Parathyroid adenoma (tissue), 2 donors: Measurements from ENCODE around the gene IL23R.

Experiments
- H2AFZ ChIP-seq: fragments of 300-600 bp; sonication (generic); one replicate; pipeline ENCODE4 v1.7.0; 2017; ENCODE audit warnings: antibody characterized with exemption, mild to moderate bottlenecking
- H3K27ac ChIP-seq: fragments of 300-600 bp; sonication (generic); one replicate; pipeline ENCODE4 v1.7.0; 2017
- H3K27me3 ChIP-seq: fragments of 300-600 bp; sonication (generic); one replicate; pipeline ENCODE4 v1.7.0; 2017; ENCODE audit warnings: low read length; ENCODE audit not compliant: control insufficient read depth, insufficient read depth
- H3K36me3 ChIP-seq: fragments of 300-600 bp; sonication (generic); one replicate; pipeline ENCODE4 v1.7.0; 2017; ENCODE audit warnings: low read length; ENCODE audit not compliant: control insufficient read depth, insufficient read depth
- H3K4me1 ChIP-seq: fragments of 300-600 bp; sonication (generic); one replicate; pipeline ENCODE4 v1.7.0; 2017; ENCODE audit warnings: control low read depth
- H3K4me2 ChIP-seq: fragments of 300-600 bp; sonication (generic); one replicate; pipeline ENCODE4 v1.7.0; 2017; ENCODE audit warnings: low read length
- H3K4me3 ChIP-seq: fragments of 300-600 bp; sonication (generic); one replicate; pipeline ENCODE4 v1.7.0; 2017; ENCODE audit warnings: low read depth, low read length
- H3K79me2 ChIP-seq: fragments of 300-600 bp; sonication (generic); one replicate; pipeline ENCODE4 v1.7.0; 2017; ENCODE audit warnings: control low read depth
- H3K9ac ChIP-seq: fragments of 300-600 bp; sonication (generic); one replicate; pipeline ENCODE4 v1.7.0; 2017; ENCODE audit warnings: mild to moderate bottlenecking
- H3K9me3 ChIP-seq: fragments of 300-600 bp; sonication (generic); one replicate; pipeline ENCODE4 v1.7.0; 2017; ENCODE audit warnings: low read length; ENCODE audit not compliant: control insufficient read depth
- TF ChIP-seq, protein P1 (sequence below): fragments of 300-600 bp; sonication (generic); IDR thresholded peaks from one replicate; pipeline ENCODE4 v1.7.0; 2017; ENCODE audit warnings: antibody characterized with exemption, mild to moderate bottlenecking
- donor health status: primary hyperparathyroidism.

IL23R gene

DNA sequence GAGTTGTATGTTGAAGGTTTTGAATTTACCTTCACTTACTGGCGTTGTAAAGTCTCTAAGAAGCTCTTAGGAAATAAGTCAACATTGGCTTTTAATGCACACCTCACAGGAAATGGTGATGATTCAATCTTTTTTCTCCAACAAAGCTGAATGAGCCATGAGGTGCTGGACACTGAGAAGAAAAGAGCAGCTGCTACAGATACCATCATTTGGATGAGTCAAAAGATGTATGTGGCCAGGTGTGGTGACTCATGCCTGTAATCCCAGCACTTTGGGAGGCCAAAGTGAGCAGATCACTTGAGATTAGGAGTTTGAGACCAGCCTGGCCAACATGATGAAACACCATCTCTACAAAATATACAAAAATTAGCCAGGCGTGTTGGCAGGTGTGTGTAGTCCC is 3.3 kb upstream of the IL23R start:
- no peak overlapping the region for H2AFZ ChIP-seq
- H3K4me1 ChIP-seq, result no peaks in the 10 kb centered on the region
- no peak overlapping the region for H3K9ac ChIP-seq
- TF ChIP-seq, protein P1, sequence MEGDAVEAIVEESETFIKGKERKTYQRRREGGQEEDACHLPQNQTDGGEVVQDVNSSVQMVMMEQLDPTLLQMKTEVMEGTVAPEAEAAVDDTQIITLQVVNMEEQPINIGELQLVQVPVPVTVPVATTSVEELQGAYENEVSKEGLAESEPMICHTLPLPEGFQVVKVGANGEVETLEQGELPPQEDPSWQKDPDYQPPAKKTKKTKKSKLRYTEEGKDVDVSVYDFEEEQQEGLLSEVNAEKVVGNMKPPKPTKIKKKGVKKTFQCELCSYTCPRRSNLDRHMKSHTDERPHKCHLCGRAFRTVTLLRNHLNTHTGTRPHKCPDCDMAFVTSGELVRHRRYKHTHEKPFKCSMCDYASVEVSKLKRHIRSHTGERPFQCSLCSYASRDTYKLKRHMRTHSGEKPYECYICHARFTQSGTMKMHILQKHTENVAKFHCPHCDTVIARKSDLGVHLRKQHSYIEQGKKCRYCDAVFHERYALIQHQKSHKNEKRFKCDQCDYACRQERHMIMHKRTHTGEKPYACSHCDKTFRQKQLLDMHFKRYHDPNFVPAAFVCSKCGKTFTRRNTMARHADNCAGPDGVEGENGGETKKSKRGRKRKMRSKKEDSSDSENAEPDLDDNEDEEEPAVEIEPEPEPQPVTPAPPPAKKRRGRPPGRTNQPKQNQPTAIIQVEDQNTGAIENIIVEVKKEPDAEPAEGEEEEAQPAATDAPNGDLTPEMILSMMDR, result no peak
- H3K27ac ChIP-seq, result no peak overlapping the region
- no peaks in the 10 kb centered on the region for H3K36me3 ChIP-seq
- H3K4me2 ChIP-seq, result no peak overlapping the region
- no peak overlapping the region for H3K4me3 ChIP-seq
- no peaks in the 10 kb centered on the region for H3K27me3 ChIP-seq
- H3K79me2 ChIP-seq, result no peaks in the 10 kb centered on the region
- no peaks in the 10 kb centered on the region for H3K9me3 ChIP-seq

DNA sequence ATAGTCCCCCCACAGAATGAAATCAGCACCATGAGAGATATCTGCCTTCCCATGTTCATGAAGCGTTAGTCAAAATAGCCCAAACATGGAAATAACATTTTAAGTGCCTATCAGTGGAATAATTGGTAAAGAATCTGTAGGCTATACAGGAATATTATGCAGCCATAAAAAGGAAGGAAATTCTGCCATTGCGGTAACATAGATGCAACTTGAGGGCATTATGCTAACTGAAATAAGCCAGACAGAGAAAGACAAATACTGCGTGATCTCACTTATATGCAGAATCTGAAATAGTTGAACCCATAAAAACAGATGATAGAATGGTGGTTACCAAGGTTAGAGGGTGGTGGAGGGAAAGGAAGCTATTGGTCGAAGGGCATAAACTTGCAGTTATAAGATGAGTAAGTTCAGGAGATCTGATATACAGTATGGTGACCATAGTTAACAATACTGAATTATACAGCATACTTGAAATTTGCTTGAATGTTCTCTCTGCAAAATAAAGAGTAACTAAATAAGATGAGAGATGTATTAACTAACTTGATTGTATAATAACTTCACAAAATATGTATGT is 699 bp upstream of the IL23R start:
- Histone ChIP-seq H3K4me2 (no peak overlapping the region), H3K4me1 (no peaks in the 10 kb centered on the region), H3K79me2 (no peaks in the 10 kb centered on the region), H3K36me3 (no peaks in the 10 kb centered on the region), H3K9ac (no peak overlapping the region), H2AFZ (no peak overlapping the region), H3K27me3 (no peaks in the 10 kb centered on the region), H3K4me3 (no peak overlapping the region), H3K9me3 (no peaks in the 10 kb centered on the region), H3K27ac (no peak overlapping the region)
- TF ChIP-seq, protein P1, result no peak

GRCh38 chr1:67169496-67169895 is 3.2 kb downstream of the IL23R start:
- TF ChIP-seq, protein P1, result no peak
- Histone ChIP-seq H3K27me3 (no peaks in the 10 kb centered on the region), H3K9ac (no peak overlapping the region), H3K4me1 (no peaks in the 10 kb centered on the region), H3K27ac (no peak overlapping the region), H3K36me3 (no peaks in the 10 kb centered on the region), H3K79me2 (no peaks in the 10 kb centered on the region), H2AFZ (no peak overlapping the region), H3K9me3 (no peaks in the 10 kb centered on the region), H3K4me3 (no peak overlapping the region), H3K4me2 (no peak overlapping the region)

DNA sequence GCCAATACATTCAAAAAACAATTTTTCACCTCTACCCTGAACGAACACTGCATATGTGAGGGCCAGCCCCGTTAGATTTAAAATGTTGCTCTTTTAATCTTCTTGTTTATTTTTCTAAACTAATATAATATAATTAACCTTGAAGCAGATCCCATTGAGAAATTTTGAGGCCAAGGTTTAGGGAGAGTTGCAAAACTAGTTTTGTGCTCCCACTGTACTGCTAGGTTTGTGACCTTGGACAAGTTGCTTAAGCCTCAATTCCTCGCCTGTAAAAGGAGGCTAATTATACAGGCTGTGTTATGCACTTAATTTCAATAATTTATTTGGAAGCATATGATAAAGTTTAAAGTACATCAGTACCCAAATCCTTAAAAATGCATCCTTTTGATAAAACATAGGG is 3.7 kb downstream of the IL23R start:
- no peaks in the 10 kb centered on the region for H3K27me3 ChIP-seq
- TF ChIP-seq, protein P1, result no peak
- H3K4me3 ChIP-seq, result no peak overlapping the region
- no peaks in the 10 kb centered on the region for H3K79me2 ChIP-seq
- H3K9me3 ChIP-seq, result no peaks in the 10 kb centered on the region
- no peak overlapping the region for H3K9ac ChIP-seq
- H3K4me1 ChIP-seq, result no peaks in the 10 kb centered on the region
- H3K36me3 ChIP-seq, result no peaks in the 10 kb centered on the region
- H2AFZ ChIP-seq, result no peak overlapping the region
- no peak overlapping the region for H3K4me2 ChIP-seq
- H3K27ac ChIP-seq, result no peak overlapping the region
